Endodermal cell (in vitro differentiated cells): Measurements from ENCODE around the gene RANBP3L. TPM values are rescaled to one million over a fixed set of nuclear protein-coding genes. Genes with fewer than 3 reads are reported as not detected.

ENCODE experiments used
- DNase-seq: peaks from one replicate; pipeline ENCODE4 v3.0.0-alpha.2; 2017
- H3K27ac ChIP-seq: 2 replicates; pipeline ENCODE4 v1.5.1; 2013; ENCODE audit warnings: mild to moderate bottlenecking, low read depth, low read length, moderate library complexity
- H3K27me3 ChIP-seq: 2 replicates; pipeline ENCODE4 v1.6.1; 2013; ENCODE audit warnings: mild to moderate bottlenecking, low read length, moderate library complexity; ENCODE audit not compliant: insufficient read depth, control insufficient read depth, poor library complexity, severe bottlenecking
- H3K36me3 ChIP-seq: 2 replicates; pipeline ENCODE4 v1.7.0; 2013; ENCODE audit warnings: mild to moderate bottlenecking, low read length, moderate library complexity; ENCODE audit not compliant: control insufficient read depth, insufficient read depth
- H3K4me1 ChIP-seq: one replicate; pipeline ENCODE4 v1.7.0; 2013; ENCODE audit warnings: low read length; ENCODE audit not compliant: control insufficient read depth, insufficient read depth
- H3K4me3 ChIP-seq: 2 replicates; pipeline ENCODE4 v1.5.1; 2013; ENCODE audit warnings: mild to moderate bottlenecking, low read length, moderate library complexity
- H3K9ac ChIP-seq: 2 replicates; pipeline ENCODE4 v1.6.1; 2013; ENCODE audit warnings: mild to moderate bottlenecking, low read length, moderate library complexity; ENCODE audit not compliant: poor library complexity, severe bottlenecking; ENCODE audit errors: extremely low read depth
- H3K9me3 ChIP-seq: 2 replicates; pipeline ENCODE4 v1.6.1; 2013; ENCODE audit warnings: mild to moderate bottlenecking, low read length, moderate library complexity; ENCODE audit not compliant: control insufficient read depth
- H3K27ac Mint-ChIP-seq: 2 replicates; pipeline ENCODE4 v1.8.0; 2020; ENCODE audit warnings: mixed read lengths
- H3K27me3 Mint-ChIP-seq: 2 replicates; pipeline ENCODE4 v1.8.0; 2021; ENCODE audit warnings: mild to moderate bottlenecking, mixed read lengths; ENCODE audit not compliant: insufficient read depth
- H3K36me3 Mint-ChIP-seq: 2 replicates; pipeline ENCODE4 v1.8.0; 2020; ENCODE audit warnings: low read depth, mixed read lengths
- H3K4me1 Mint-ChIP-seq: 2 replicates; pipeline ENCODE4 v1.8.0; 2020; ENCODE audit warnings: mixed read lengths
- H3K4me3 Mint-ChIP-seq: 2 replicates; pipeline ENCODE4 v1.8.0; 2020; ENCODE audit warnings: mild to moderate bottlenecking, moderate library complexity, mixed read lengths
- H3K9me3 Mint-ChIP-seq: 2 replicates; pipeline ENCODE4 v1.8.0; 2020; ENCODE audit warnings: mild to moderate bottlenecking, mixed read lengths
- CTCF ChIP-seq: fragments of 200-600 bp; sonication (generic); conservative IDR thresholded peaks from 2 replicates; pipeline ENCODE4 v1.5.0; 2021; ENCODE audit warnings: antibody characterized with exemption, mild to moderate bottlenecking
- WGBS, 2 experiments: methylation state at CpG; one replicate each; pipeline versions ENCODE4 v1.1.5 to v1.1.7; 2013; ENCODE audit warnings: missing lambda C conversion rate in 2 of 2, mixed read lengths in 1 of 2; ENCODE audit not compliant: insufficient coverage in 1 of 2, insufficient read length in 1 of 2; 5-methylcytosine and 5-hydroxymethylcytosine counted together
- total RNA-seq, 2 donors: library from RNA; stranded (reverse); fragmentation: NEBNext Ultra II Directional in 1 of 2; extraction: Animal tissue kit (Norgen Biotek cat#: 25700) in 1 of 2; gene quantifications; 2 replicates in 1 of 2; 3 replicates in 1 of 2; pipeline ENCODE4 v1.2.1, GENCODE V29; 2021

RANBP3L gene
- total RNA-seq, 2 donors from 2014 or later = not detected

- H3K27ac Mint-ChIP-seq = no peak overlapping the region
- no peaks in the 10 kb centered on the region for H3K36me3 ChIP-seq
- peaks cover 7% of the 10 kb centered on the region for H3K4me1 Mint-ChIP-seq
- H3K27me3 ChIP-seq = no peaks in the 10 kb centered on the region
- no peaks in the 10 kb centered on the region for H3K9me3 ChIP-seq
- H3K4me3 ChIP-seq = no peak overlapping the region
- no peak overlapping the region for H3K4me3 Mint-ChIP-seq
- no peaks in the 10 kb centered on the region for H3K9me3 Mint-ChIP-seq
- no peak overlapping the region for H3K27ac ChIP-seq
- no peak overlapping the region for H3K9ac ChIP-seq
- no peaks in the 10 kb centered on the region for H3K36me3 Mint-ChIP-seq
- H3K4me1 ChIP-seq = no peaks in the 10 kb centered on the region
- no peaks in the 10 kb centered on the region for H3K27me3 Mint-ChIP-seq
- 80 to 100% methylated on average over 2 to 3 of the region's 3 CpGs for WGBS, 2 experiments
- no peak for TF ChIP-seq CTCF
- no peak for DNase-seq
Observed at GRCh38 chr5:36270876-36271575, 30.7 kb downstream of the RANBP3L start.

GRCh38 chr5:36270175-36270574 is 31.5 kb downstream of the RANBP3L start:
- Histone ChIP-seq H3K4me1 (no peaks in the 10 kb centered on the region), H3K4me3 (no peak overlapping the region), H3K36me3 (no peaks in the 10 kb centered on the region), H3K9ac (no peak overlapping the region), H3K27ac (no peak overlapping the region), H3K27me3 (no peaks in the 10 kb centered on the region), H3K9me3 (no peaks in the 10 kb centered on the region)
- Mint-ChIP-seq H3K4me3 (no peak overlapping the region), H3K27ac (no peak overlapping the region), H3K36me3 (no peaks in the 10 kb centered on the region), H3K9me3 (no peaks in the 10 kb centered on the region), H3K4me1 (peaks cover 7% of the 10 kb centered on the region), H3K27me3 (no peaks in the 10 kb centered on the region)
- no peak for TF ChIP-seq CTCF
- no peak for DNase-seq
- WGBS, 2 experiments = 86% methylated on average over 3 of the region's 3 CpGs; no CpG with 5 or more reads in 1 of the 2 experiments

GRCh38 chr5:36269478-36269877 is 32.2 kb downstream of the RANBP3L start:
- H3K9me3 Mint-ChIP-seq = no peaks in the 10 kb centered on the region
- H3K4me1 Mint-ChIP-seq = peaks cover 3% of the 10 kb centered on the region
- no peak for TF ChIP-seq CTCF
- Histone ChIP-seq H3K4me3 (no peak overlapping the region), H3K9me3 (no peaks in the 10 kb centered on the region), H3K27ac (no peak overlapping the region), H3K4me1 (no peaks in the 10 kb centered on the region), H3K9ac (no peak overlapping the region), H3K27me3 (no peaks in the 10 kb centered on the region), H3K36me3 (no peaks in the 10 kb centered on the region)
- no peaks in the 10 kb centered on the region for H3K27me3 Mint-ChIP-seq
- DNase-seq = no peak
- H3K36me3 Mint-ChIP-seq = no peaks in the 10 kb centered on the region
- no peak overlapping the region for H3K4me3 Mint-ChIP-seq
- no peak overlapping the region for H3K27ac Mint-ChIP-seq
